ENCODE measurements around the gene BRAP. TPM values are rescaled to one million over a fixed set of nuclear protein-coding genes. Genes with fewer than 3 reads are reported as not detected.
"Not testable (repeated sequence)": the region's sequence is repeated elsewhere in the genome, so short reads cannot be mapped to it uniquely, and the experiment has no call there.

The BRAP gene
- total RNA-seq, 1 experiment from 2014 or later: 18.3 TPM

- H3K9me3 Mint-ChIP-seq: peaks cover 2% of the 10 kb centered on the region; the same call in 1 of the 2 replicates
- H3K27me3 Mint-ChIP-seq (ENCODE audit: low read depth): no peaks in the 10 kb centered on the region
- peak; percentile 95 for TF ChIP-seq PRDM15 (CRISPR knock-in tag; IDR thresholded peaks at IDR 0.05)
- no peak for TF ChIP-seq USF1 (CRISPR knock-in tag; IDR thresholded peaks at IDR 0.05)
- TF ChIP-seq SP1 (CRISPR knock-in tag; conservative IDR thresholded peaks at IDR 0.05): peak; percentile 49; the same call in 1 of the 2 replicates
- TF ChIP-seq USF2 (CRISPR knock-in tag; IDR thresholded peaks at IDR 0.05): no peak
- TF ChIP-seq, protein P1, sequence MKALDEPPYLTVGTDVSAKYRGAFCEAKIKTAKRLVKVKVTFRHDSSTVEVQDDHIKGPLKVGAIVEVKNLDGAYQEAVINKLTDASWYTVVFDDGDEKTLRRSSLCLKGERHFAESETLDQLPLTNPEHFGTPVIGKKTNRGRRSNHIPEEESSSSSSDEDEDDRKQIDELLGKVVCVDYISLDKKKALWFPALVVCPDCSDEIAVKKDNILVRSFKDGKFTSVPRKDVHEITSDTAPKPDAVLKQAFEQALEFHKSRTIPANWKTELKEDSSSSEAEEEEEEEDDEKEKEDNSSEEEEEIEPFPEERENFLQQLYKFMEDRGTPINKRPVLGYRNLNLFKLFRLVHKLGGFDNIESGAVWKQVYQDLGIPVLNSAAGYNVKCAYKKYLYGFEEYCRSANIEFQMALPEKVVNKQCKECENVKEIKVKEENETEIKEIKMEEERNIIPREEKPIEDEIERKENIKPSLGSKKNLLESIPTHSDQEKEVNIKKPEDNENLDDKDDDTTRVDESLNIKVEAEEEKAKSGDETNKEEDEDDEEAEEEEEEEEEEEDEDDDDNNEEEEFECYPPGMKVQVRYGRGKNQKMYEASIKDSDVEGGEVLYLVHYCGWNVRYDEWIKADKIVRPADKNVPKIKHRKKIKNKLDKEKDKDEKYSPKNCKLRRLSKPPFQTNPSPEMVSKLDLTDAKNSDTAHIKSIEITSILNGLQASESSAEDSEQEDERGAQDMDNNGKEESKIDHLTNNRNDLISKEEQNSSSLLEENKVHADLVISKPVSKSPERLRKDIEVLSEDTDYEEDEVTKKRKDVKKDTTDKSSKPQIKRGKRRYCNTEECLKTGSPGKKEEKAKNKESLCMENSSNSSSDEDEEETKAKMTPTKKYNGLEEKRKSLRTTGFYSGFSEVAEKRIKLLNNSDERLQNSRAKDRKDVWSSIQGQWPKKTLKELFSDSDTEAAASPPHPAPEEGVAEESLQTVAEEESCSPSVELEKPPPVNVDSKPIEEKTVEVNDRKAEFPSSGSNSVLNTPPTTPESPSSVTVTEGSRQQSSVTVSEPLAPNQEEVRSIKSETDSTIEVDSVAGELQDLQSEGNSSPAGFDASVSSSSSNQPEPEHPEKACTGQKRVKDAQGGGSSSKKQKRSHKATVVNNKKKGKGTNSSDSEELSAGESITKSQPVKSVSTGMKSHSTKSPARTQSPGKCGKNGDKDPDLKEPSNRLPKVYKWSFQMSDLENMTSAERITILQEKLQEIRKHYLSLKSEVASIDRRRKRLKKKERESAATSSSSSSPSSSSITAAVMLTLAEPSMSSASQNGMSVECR (CRISPR knock-in tag; IDR thresholded peaks at IDR 0.05; ENCODE audit: borderline replicate concordance): 0 out of 2 replicates have a peak, but pooled peaks have one; percentile 60
- no peaks in the 10 kb centered on the region for H3K36me3 Mint-ChIP-seq
- ChIA-PET CTCF (interaction anchor here (0.7 kb wide), 1 partner anchor 23 kb away, joined by 3 read pairs; no protein-coding TSS in a partner anchor), POLR2A (no interaction called here)
- DNase-seq (ENCODE audit: low spot score) (peak; percentile 28), ATAC-seq (peak; percentile 9)
- peak overlapping the region; percentile 77 for H3K27ac Mint-ChIP-seq
- peak overlapping the region; percentile 89 for H3K4me3 Mint-ChIP-seq
- H3K4me1 Mint-ChIP-seq: peaks cover 37% of the 10 kb centered on the region
These were observed 88.5 kb downstream of the BRAP start for GRCh38 chr12:111596985-111597830.

- H3K27me3 Mint-ChIP-seq (ENCODE audit: low read depth); DNase-seq (ENCODE audit: low spot score); H3K36me3 Mint-ChIP-seq; H3K9me3 Mint-ChIP-seq; ATAC-seq: not testable (repeated sequence)
- H3K4me3 Mint-ChIP-seq: 0 out of 2 replicates have a peak overlapping the region, but pooled peaks have one; percentile 12
- H3K4me1 Mint-ChIP-seq: peaks cover 36% of the 10 kb centered on the region
- peak overlapping the region; percentile 65; the same call in 1 of the 2 replicates for H3K27ac Mint-ChIP-seq
- CTCF ChIA-PET: interaction anchor here (0.6 kb wide), 1 partner anchor 10 kb away, joined by 7 read pairs; no protein-coding TSS in a partner anchor
- POLR2A ChIA-PET: interaction anchor here (0.6 kb wide), 1 partner anchor 15 kb away, joined by 3 read pairs; no protein-coding TSS in a partner anchor
These were observed 90.4 kb downstream of the BRAP start for GRCh38 chr12:111595341-111595835.

Other genes with a start within 250 kb of the BRAP start
- 56.2 to 57.5 TPM (median 56.3 TPM) in 3 replicates for gene ATXN2, start 86.6 kb downstream of the BRAP start, total RNA-seq (2021)
- 29.1 to 37.5 TPM (median 37.1 TPM) in 3 replicates for gene ACAD10, start 97 bp upstream of the BRAP start, total RNA-seq (2021)
- 32.6 to 36.7 TPM (median 36.7 TPM) in 3 replicates for gene ALDH2, start 81.0 kb upstream of the BRAP start, total RNA-seq (2021)
- gene MAPKAPK5, start 156.3 kb upstream of the BRAP start, total RNA-seq (2021): 71.1 to 81.8 TPM (median 71.2 TPM) in 3 replicates

Measured in WTC11 (cell line).